AG04450 (cell line): ENCODE results near the gene SLC24A3. TPM values are rescaled to one million over a fixed set of nuclear protein-coding genes. Genes with fewer than 3 reads are reported as not detected.

Source experiments
- CTCF ChIA-PET: fragments of 300-600, 350-600 bp; formaldehyde crosslinking; extraction: SDS; loops from one replicate; lab custom pipeline; 2022; ENCODE audit warnings: antibody characterized with exemption, inconsistent platforms; lab: Charles Lee
- POLR2A ChIA-PET: fragments of 350-600 bp; formaldehyde crosslinking; extraction: SDS; loops from one replicate; lab custom pipeline; 2021; ENCODE audit warnings: antibody characterized with exemption, inconsistent platforms; lab: Yijun Ruan, JAX
- DNase-seq: peaks from one replicate; pipeline ENCODE4 v3.0.0-alpha.2; 2011; ENCODE audit warnings: low read depth, low spot score
- H3K27ac ChIP-seq: one replicate; pipeline ENCODE4 v1.5.1; 2012; ENCODE audit warnings: low read depth, low read length, control low read depth
- H3K27me3 ChIP-seq: one replicate; pipeline ENCODE4 v1.6.0; 2012; ENCODE audit warnings: low read length; ENCODE audit not compliant: control insufficient read depth, insufficient read depth
- H3K4me3 ChIP-seq: 2 replicates; pipeline ENCODE4 v1.5.1; 2011; ENCODE audit warnings: mild to moderate bottlenecking, low read depth, low read length, control low read depth
- H3K9me3 ChIP-seq: 2 replicates; pipeline ENCODE4 v1.5.1; 2012; ENCODE audit warnings: low read length; ENCODE audit not compliant: control insufficient read depth, insufficient read depth
- polyA plus RNA-seq: library from polyadenylated mRNA; depleted of rRNA; stranded (reverse); fragments of >200 nt; gene quantifications from 2 replicates; pipeline ENCODE4 v1.2.3, GENCODE V29; 2011
- TF ChIP-seq, protein P1 (sequence below): IDR thresholded peaks from 2 replicates; pipeline ENCODE4 v1.5.1; 2011; ENCODE audit warnings: low read depth, low read length, control low read depth, inconsistent platforms

Gene SLC24A3
- polyA plus RNA-seq, 1 experiment = not detected

DNA sequence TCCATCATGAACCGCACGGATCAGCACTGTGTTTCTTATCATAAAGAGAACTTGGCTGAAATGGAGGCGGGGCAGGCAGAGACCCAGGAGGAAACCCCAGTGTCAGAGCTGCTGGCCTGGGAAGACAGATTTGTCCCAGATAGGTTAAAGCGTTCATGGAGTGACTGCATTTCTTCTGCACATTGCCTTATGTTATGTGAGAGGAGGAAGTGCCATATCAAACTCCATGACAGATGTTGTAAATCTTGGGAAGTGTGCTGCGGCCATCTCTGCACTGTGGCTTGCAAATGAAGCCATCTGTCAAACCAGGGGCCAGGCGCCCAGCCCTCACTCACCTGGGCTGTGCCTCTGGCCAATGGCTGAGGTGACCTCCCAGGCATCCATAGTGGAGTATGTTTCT, 163.0 kb downstream of the SLC24A3 start:
- POLR2A ChIA-PET = no interaction called here
- TF ChIP-seq, protein P1, sequence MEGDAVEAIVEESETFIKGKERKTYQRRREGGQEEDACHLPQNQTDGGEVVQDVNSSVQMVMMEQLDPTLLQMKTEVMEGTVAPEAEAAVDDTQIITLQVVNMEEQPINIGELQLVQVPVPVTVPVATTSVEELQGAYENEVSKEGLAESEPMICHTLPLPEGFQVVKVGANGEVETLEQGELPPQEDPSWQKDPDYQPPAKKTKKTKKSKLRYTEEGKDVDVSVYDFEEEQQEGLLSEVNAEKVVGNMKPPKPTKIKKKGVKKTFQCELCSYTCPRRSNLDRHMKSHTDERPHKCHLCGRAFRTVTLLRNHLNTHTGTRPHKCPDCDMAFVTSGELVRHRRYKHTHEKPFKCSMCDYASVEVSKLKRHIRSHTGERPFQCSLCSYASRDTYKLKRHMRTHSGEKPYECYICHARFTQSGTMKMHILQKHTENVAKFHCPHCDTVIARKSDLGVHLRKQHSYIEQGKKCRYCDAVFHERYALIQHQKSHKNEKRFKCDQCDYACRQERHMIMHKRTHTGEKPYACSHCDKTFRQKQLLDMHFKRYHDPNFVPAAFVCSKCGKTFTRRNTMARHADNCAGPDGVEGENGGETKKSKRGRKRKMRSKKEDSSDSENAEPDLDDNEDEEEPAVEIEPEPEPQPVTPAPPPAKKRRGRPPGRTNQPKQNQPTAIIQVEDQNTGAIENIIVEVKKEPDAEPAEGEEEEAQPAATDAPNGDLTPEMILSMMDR = no peak
- CTCF ChIA-PET = no interaction called here

DNA sequence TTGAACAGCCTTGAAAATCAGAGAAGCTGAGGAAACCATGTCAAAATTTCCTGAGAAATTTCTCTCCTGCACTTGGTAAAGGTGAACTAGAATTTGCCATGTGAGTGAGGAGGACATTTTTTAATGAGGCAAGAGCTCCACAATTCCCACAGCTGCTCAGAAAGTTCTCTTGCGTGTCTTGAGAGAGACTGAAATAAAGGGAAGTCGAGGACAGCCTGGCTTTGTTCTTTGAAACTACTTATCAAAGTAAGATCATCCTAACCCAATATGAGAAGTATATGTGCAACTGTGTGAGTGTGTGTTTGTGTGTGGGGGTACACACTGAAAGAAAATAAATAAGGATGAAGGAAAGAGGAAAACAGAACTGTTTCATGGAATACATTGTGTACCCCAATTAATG, 163.4 kb downstream of the SLC24A3 start:
- Histone ChIP-seq H3K4me3 (no peak overlapping the region), H3K27ac (no peak overlapping the region), H3K9me3 (peaks cover 26% of the 10 kb centered on the region), H3K27me3 (no peaks in the 10 kb centered on the region)
- ChIA-PET CTCF (no interaction called here), POLR2A (no interaction called here)
- TF ChIP-seq, protein P1 = no peak
- no peak for DNase-seq

More for the DNA sequence above, 163.0 kb downstream of the SLC24A3 start:
- Histone ChIP-seq H3K4me3 (no peak overlapping the region), H3K27me3 (no peaks in the 10 kb centered on the region), H3K9me3 (peaks cover 26% of the 10 kb centered on the region), H3K27ac (no peak overlapping the region)
- DNase-seq = no peak

DNA sequence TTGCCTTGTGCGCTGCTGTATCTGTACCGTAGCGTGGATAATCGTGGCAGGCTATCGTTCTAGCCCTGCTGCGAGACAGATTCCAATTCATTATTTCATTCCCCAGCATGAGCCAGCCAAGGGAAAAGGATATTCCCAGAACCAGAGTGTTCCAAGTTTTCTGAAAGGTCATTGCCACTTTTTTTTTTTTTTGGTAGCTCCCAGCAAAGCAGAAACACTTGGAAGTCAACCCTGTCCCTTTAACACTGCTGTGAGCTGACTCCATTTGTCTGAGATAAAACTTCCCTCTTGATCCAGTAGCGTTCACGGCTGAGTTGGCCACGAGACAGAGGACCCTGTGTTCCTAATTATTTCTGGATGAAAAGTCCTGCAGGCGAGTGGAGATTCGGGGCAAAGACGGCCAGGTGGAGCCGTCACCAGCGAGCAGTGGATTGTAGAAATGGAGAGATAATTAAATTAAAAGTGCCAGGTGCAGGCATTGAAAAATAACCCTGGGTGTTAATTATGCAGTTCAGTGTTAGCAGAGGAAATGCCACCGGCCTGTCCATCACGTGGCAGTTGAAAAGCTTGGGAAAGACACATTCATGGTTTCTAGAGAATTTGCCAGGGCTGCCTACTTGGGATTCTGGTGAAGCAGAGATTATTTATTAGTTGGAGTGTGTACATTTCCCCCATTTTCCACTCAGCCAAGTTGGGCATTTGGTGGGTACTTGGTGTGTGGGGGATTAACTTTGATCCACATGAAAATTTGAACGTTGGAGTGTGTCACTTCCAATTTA, 164.2 kb downstream of the SLC24A3 start:
- CTCF ChIA-PET = no interaction called here
- TF ChIP-seq, protein P1 = no peak

DNA sequence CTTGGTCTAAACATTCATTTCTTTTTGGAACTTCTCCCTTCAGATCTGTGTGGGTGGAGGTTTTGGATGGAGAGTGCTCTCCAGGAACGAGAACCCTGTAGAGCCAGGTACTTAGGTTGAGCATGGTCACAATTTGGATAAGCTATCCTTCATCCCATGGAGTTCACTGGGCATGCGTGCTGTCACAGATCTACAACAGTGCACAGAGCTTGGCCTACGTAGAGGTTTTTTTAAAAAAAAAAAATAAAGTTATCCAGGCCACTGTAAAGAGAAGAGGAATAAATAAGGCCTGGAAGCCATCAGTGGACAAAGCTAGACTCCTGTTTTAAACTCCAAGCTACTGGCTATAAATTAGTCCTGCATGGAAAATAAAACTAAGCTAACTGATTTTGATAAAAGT, 165.6 kb downstream of the SLC24A3 start:
- TF ChIP-seq, protein P1 = no peak
- POLR2A ChIA-PET = no interaction called here
- Histone ChIP-seq H3K4me3 (no peak overlapping the region), H3K27ac (no peak overlapping the region), H3K9me3 (peaks cover 13% of the 10 kb centered on the region), H3K27me3 (no peaks in the 10 kb centered on the region)
- CTCF ChIA-PET = no interaction called here
- DNase-seq = no peak

More for the DNA sequence above, 164.2 kb downstream of the SLC24A3 start:
- Histone ChIP-seq H3K27me3 (no peaks in the 10 kb centered on the region), H3K4me3 (no peak overlapping the region), H3K9me3 (peaks cover 20% of the 10 kb centered on the region), H3K27ac (no peak overlapping the region)
- DNase-seq = no peak
- POLR2A ChIA-PET = no interaction called here

DNA sequence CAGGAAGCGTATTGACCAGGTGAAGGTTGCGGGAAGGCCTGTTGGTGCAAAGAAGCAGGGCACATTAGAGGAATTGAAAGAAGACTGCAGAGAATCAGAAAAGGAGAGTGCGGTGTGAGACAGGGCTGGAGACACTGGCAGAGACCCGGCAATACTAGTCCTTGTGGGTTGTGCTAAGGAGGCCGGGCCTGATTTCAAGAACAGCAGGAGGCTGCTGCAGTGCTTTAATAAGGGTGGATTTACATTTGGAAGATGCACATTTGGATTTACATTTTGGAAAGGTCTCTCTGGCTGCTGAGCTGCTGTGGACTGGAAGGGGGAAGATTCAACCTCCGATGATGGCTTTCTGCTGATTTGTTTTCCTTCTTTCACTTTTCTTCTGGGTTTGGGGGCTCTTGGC, 167.8 kb downstream of the SLC24A3 start:
- H3K27ac ChIP-seq = no peak overlapping the region
- H3K4me3 ChIP-seq = no peak overlapping the region
- TF ChIP-seq, protein P1 = no peak
- no peaks in the 10 kb centered on the region for H3K27me3 ChIP-seq
- ChIA-PET POLR2A (no interaction called here), CTCF (no interaction called here)
- peaks cover 12% of the 10 kb centered on the region for H3K9me3 ChIP-seq
- DNase-seq = no peak
